PFSK-1 (cell line): ENCODE measurements around the gene PPM1L.

Source experiments
- FOXP2 ChIP-seq: optimal IDR thresholded peaks from 2 replicates; pipeline ENCODE3; 2011; ENCODE audit warnings: borderline replicate concordance, control low read depth, inconsistent platforms; ENCODE audit not compliant: insufficient read depth; ENCODE audit errors: extremely low read length, extremely low read depth
- POLR2AphosphoS5 ChIP-seq: IDR thresholded peaks from 2 replicates; pipeline ENCODE4 v1.6.1; 2012; ENCODE audit warnings: low read depth, mild to moderate bottlenecking, control low read depth, low read length, moderate library complexity
- SIN3A ChIP-seq: IDR thresholded peaks from 2 replicates; pipeline ENCODE4 v1.6.1; 2012; ENCODE audit warnings: mild to moderate bottlenecking, low read length, moderate library complexity, borderline replicate concordance; ENCODE audit not compliant: insufficient read depth
- TAF1 ChIP-seq: IDR thresholded peaks from 2 replicates; pipeline ENCODE4 v1.6.1; 2012; ENCODE audit warnings: low read length, control low read depth, borderline replicate concordance; ENCODE audit not compliant: insufficient read depth

DNA sequence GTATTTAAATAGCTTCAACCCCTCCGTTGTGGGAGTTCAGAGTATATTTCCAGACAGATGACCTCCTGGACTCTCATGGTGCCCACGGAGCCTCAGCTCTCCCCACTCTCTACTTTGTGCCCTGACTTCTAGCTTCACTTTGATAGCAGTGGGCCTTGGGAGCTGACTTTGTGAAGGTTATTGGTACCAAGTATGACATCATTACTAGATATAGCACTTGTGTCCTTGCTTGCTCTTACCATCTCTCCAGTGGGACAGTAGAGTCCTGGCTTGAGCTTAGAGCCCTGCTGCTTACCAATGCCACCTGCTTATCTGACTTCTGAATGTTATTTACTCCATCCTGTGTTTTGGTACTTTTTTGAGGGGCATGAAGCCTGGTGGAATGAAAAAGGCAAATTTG, 53.4 kb downstream of the PPM1L start:
- TF ChIP-seq POLR2AphosphoS5 (no peak), SIN3A (no peak), FOXP2 (no peak), TAF1 (no peak)
